Measurements from ENCODE around the gene MASP2. TPM values are rescaled to one million over a fixed set of nuclear protein-coding genes. Genes with fewer than 3 reads are reported as not detected.

The MASP2 gene
- total and polyA plus RNA-seq, 9 of the 15 experiments (the other 6 are each of a cell fraction or from before 2014, with no cell fraction given): 0.01 to 0.23 (median 0.06) TPM; not detected in 3

GRCh38 chr1:11059968-11060830, 13.2 kb upstream of the MASP2 start, which contains the start of gene SRM (continued):
- TF ChIP-seq REST (IDR thresholded peaks at IDR 0.05; ENCODE audit: borderline replicate concordance) (peak; percentile 88), REST (CRISPR knock-in tag; IDR thresholded peaks at IDR 0.05; ENCODE audit: low read depth) (peak; percentile 68), RBM34 (IDR thresholded peaks at IDR 0.05; ENCODE audit: borderline replicate concordance, insufficient read depth, low read length) (no peak), PTBP1 (IDR thresholded peaks at IDR 0.05; ENCODE audit: low read depth, low read length) (no peak), ZBTB7A (IDR thresholded peaks at IDR 0.05; ENCODE audit: borderline replicate concordance, control insufficient read depth, low read depth, low read length) (peak; percentile 60), RBBP5 (IDR thresholded peaks at IDR 0.05; ENCODE audit: borderline replicate concordance, insufficient read depth, low read length, poor library complexity, severe bottlenecking) (peak; percentile 74), CCAR2 (IDR thresholded peaks at IDR 0.05; ENCODE audit: low read depth, low read length) (no peak), NFIC (IDR thresholded peaks at IDR 0.05) (peak; percentile 47), E2F8 (IDR thresholded peaks at IDR 0.05; ENCODE audit: low read depth, partially characterized antibody) (no peak), GABPB2 (CRISPR knock-in tag; conservative IDR thresholded peaks at IDR 0.05) (no peak), ZNF121 (CRISPR knock-in tag; conservative IDR thresholded peaks at IDR 0.05) (no peak)
